ENCODE measurements around the gene PLD2.
"Not testable (repeated sequence)": the region's sequence is repeated elsewhere in the genome, so short reads cannot be mapped to it uniquely, and the experiment has no call there.

PLD2 gene

GRCh38 chr17:4834681-4835020 lies 27.7 kb downstream of the PLD2 start:
- DNase-seq = no peak

GRCh38 chr17:4836221-4836620 lies 29.3 kb downstream of the PLD2 start:
- DNase-seq = no peak

- no peak for DNase-seq
Measured at GRCh38 chr17:4837471-4838308, 30.7 kb downstream of the PLD2 start.

GRCh38 chr17:4838309-4838785 lies 31.4 kb downstream of the PLD2 start:
- DNase-seq = no peak

- no peak for DNase-seq
Measured at GRCh38 chr17:4839221-4839620, 32.3 kb downstream of the PLD2 start.

GRCh38 chr17:4839965-4840892 lies 33.3 kb downstream of the PLD2 start:
- no peak for DNase-seq

- DNase-seq = no peak
Measured at GRCh38 chr17:4840893-4841242, 33.9 kb downstream of the PLD2 start.

- DNase-seq = no peak
Measured at GRCh38 chr17:4842376-4842775, 35.4 kb downstream of the PLD2 start.

GRCh38 chr17:4843321-4844000 lies 36.5 kb downstream of the PLD2 start:
- DNase-seq = no peak

GRCh38 chr17:4845118-4845517 lies 38.2 kb downstream of the PLD2 start:
- no peak for DNase-seq

GRCh38 chr17:4846635-4847390 lies 39.9 kb downstream of the PLD2 start:
- no peak for DNase-seq

- DNase-seq = no peak
Measured at GRCh38 chr17:4849011-4849536, 42.1 kb downstream of the PLD2 start.

GRCh38 chr17:4850246-4850645 lies 43.3 kb downstream of the PLD2 start:
- no peak for DNase-seq

- DNase-seq = no peak
Measured at GRCh38 chr17:4851084-4851483, 44.1 kb downstream of the PLD2 start.

- DNase-seq = no peak
Measured at GRCh38 chr17:4852567-4853207, 45.7 kb downstream of the PLD2 start.

GRCh38 chr17:4853208-4853671 lies 46.3 kb downstream of the PLD2 start:
- DNase-seq = no peak

- DNase-seq = no peak
Measured at GRCh38 chr17:4854111-4854681, 47.2 kb downstream of the PLD2 start.

- DNase-seq = no peak
Measured at GRCh38 chr17:4856271-4856936, 49.5 kb downstream of the PLD2 start.

GRCh38 chr17:4856937-4857314 lies 50.0 kb downstream of the PLD2 start:
- no peak for DNase-seq

GRCh38 chr17:4857347-4857746 lies 50.4 kb downstream of the PLD2 start:
- DNase-seq = not testable (repeated sequence)

Measured in NCI-H1436 (cell line).